ENCODE data around the gene NCKAP5.

DNA sequence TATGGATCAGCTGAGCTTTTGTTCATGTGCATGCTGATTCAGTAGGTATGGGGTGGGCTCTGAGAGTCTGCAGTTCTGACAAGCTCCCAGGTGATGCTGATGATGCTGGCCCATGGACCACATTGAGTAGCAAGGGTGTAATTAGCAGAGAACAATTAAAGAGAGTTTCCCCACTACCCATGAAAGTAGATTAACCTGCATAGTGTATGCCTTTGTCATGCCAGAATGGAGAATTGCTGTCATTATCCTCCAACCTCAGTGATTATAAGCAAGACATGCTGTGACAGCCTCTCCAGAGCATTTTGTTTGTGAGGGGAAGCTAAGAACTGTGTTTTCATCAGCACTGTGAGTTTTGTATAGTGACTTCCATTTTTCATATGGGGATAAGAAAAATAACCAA lies 838.7 kb downstream of the NCKAP5 start:
- TF ChIP-seq, protein P1, sequence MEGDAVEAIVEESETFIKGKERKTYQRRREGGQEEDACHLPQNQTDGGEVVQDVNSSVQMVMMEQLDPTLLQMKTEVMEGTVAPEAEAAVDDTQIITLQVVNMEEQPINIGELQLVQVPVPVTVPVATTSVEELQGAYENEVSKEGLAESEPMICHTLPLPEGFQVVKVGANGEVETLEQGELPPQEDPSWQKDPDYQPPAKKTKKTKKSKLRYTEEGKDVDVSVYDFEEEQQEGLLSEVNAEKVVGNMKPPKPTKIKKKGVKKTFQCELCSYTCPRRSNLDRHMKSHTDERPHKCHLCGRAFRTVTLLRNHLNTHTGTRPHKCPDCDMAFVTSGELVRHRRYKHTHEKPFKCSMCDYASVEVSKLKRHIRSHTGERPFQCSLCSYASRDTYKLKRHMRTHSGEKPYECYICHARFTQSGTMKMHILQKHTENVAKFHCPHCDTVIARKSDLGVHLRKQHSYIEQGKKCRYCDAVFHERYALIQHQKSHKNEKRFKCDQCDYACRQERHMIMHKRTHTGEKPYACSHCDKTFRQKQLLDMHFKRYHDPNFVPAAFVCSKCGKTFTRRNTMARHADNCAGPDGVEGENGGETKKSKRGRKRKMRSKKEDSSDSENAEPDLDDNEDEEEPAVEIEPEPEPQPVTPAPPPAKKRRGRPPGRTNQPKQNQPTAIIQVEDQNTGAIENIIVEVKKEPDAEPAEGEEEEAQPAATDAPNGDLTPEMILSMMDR (IDR thresholded peaks at IDR 0.05), result no peak
- TF ChIP-seq, protein P2, sequence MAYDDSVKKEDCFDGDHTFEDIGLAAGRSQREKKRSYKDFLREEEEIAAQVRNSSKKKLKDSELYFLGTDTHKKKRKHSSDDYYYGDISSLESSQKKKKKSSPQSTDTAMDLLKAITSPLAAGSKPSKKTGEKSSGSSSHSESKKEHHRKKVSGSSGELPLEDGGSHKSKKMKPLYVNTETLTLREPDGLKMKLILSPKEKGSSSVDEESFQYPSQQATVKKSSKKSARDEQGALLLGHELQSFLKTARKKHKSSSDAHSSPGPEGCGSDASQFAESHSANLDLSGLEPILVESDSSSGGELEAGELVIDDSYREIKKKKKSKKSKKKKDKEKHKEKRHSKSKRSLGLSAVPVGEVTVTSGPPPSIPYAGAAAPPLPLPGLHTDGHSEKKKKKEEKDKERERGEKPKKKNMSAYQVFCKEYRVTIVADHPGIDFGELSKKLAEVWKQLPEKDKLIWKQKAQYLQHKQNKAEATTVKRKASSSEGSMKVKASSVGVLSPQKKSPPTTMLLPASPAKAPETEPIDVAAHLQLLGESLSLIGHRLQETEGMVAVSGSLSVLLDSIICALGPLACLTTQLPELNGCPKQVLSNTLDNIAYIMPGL (CRISPR knock-in tag; IDR thresholded peaks at IDR 0.05; ENCODE audit: borderline replicate concordance), result no peak
- no peak for TF ChIP-seq ZSCAN20 (CRISPR knock-in tag; IDR thresholded peaks at IDR 0.05)
- TF ChIP-seq, protein P3, sequence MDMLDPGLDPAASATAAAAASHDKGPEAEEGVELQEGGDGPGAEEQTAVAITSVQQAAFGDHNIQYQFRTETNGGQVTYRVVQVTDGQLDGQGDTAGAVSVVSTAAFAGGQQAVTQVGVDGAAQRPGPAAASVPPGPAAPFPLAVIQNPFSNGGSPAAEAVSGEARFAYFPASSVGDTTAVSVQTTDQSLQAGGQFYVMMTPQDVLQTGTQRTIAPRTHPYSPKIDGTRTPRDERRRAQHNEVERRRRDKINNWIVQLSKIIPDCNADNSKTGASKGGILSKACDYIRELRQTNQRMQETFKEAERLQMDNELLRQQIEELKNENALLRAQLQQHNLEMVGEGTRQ (IDR thresholded peaks at IDR 0.05), result no peak

Data from A549 (cell line).